OCI-LY1 (cell line): Measurements from ENCODE around the gene DAZAP2.

Source experiments
- H2AFZ ChIP-seq: fragments of 200-600 bp; sonication (generic), shearing (Covaris generic); 2 replicates; pipeline ENCODE4 v1.6.0; 2014; ENCODE audit warnings: antibody characterized with exemption, mild to moderate bottlenecking, low read length
- H3F3A ChIP-seq: fragments of 200-600 bp; sonication (generic), shearing (Covaris generic); 2 replicates; pipeline ENCODE4 v1.6.0; 2014; ENCODE audit warnings: mild to moderate bottlenecking, antibody characterized with exemption, low read length, moderate library complexity; ENCODE audit not compliant: insufficient read depth
- H3K27ac ChIP-seq: fragments of 200-600 bp; sonication (generic); 2 replicates; pipeline ENCODE4 v1.5.1; 2014; ENCODE audit warnings: low read length, mixed run types, mild to moderate bottlenecking, low read depth; ENCODE audit not compliant: poor library complexity, severe bottlenecking
- H3K27me3 ChIP-seq: fragments of 200-600 bp; sonication (generic); 2 replicates; pipeline ENCODE4 v1.6.0; 2014; ENCODE audit warnings: antibody characterized with exemption, mild to moderate bottlenecking, low read length, moderate library complexity; ENCODE audit not compliant: insufficient read depth
- H3K36me3 ChIP-seq: fragments of 200-600 bp; sonication (generic); 2 replicates; pipeline ENCODE4 v1.6.1; 2014; ENCODE audit warnings: mild to moderate bottlenecking, antibody characterized with exemption, low read length, moderate library complexity, mixed read lengths; ENCODE audit not compliant: insufficient read depth
- H3K4me1 ChIP-seq: fragments of 200-600 bp; sonication (generic); 2 replicates; pipeline ENCODE4 v1.5.1; 2014; ENCODE audit warnings: mild to moderate bottlenecking, low read length, moderate library complexity; ENCODE audit not compliant: insufficient read depth, severe bottlenecking
- H3K4me2 ChIP-seq: fragments of 200-600 bp; sonication (generic), shearing (Covaris generic); 2 replicates; pipeline ENCODE4 v1.6.1; 2014; ENCODE audit warnings: low read length
- H3K4me3 ChIP-seq: fragments of 200-600 bp; sonication (generic); 2 replicates; pipeline ENCODE4 v1.5.1; 2014; ENCODE audit warnings: low read length, low read depth, mild to moderate bottlenecking, mixed read lengths; ENCODE audit not compliant: poor library complexity, severe bottlenecking
- H3K79me2 ChIP-seq: fragments of 200-600 bp; shearing (Covaris generic); 2 replicates; pipeline ENCODE4 v1.6.1; 2016; ENCODE audit warnings: mixed run types, low read length, mixed read lengths; ENCODE audit not compliant: insufficient read depth
- H3K9ac ChIP-seq: fragments of 200-600 bp; sonication (generic), shearing (Covaris generic); 2 replicates; pipeline ENCODE4 v1.6.1; 2014; ENCODE audit warnings: mild to moderate bottlenecking, low read length, mixed read lengths
- H3K9me2 ChIP-seq: fragments of 200-600 bp; sonication (generic), shearing (Covaris generic); 2 replicates; pipeline ENCODE4 v1.6.1; 2014; ENCODE audit warnings: low read depth, mild to moderate bottlenecking, low read length, mixed read lengths
- H3K9me3 ChIP-seq: fragments of 200-600 bp; shearing (Covaris generic); 2 replicates; pipeline ENCODE4 v1.6.1; 2014; ENCODE audit warnings: low read length, mixed read lengths
- H4K20me1 ChIP-seq: fragments of 200-600 bp; sonication (generic), shearing (Covaris generic); 2 replicates; pipeline ENCODE4 v1.6.0; 2016; ENCODE audit warnings: mild to moderate bottlenecking, low read length; ENCODE audit not compliant: insufficient read depth
- EZH2 ChIP-seq: fragments of 200-600 bp; sonication (generic), shearing (Covaris generic); IDR thresholded peaks from 2 replicates; pipeline ENCODE4 v1.8.0; 2017; ENCODE audit warnings: borderline replicate concordance, mixed run types, mild to moderate bottlenecking, antibody characterized with exemption, low read length, moderate library complexity, mixed read lengths
- TF ChIP-seq, protein P1 (sequence below): fragments of 200-600 bp; sonication (generic), shearing (Covaris generic); IDR thresholded peaks from 2 replicates; pipeline ENCODE4 v1.5.1; 2017; ENCODE audit warnings: mild to moderate bottlenecking, antibody characterized with exemption, low read length, moderate library complexity, mixed read lengths

The DAZAP2 gene

DNA sequence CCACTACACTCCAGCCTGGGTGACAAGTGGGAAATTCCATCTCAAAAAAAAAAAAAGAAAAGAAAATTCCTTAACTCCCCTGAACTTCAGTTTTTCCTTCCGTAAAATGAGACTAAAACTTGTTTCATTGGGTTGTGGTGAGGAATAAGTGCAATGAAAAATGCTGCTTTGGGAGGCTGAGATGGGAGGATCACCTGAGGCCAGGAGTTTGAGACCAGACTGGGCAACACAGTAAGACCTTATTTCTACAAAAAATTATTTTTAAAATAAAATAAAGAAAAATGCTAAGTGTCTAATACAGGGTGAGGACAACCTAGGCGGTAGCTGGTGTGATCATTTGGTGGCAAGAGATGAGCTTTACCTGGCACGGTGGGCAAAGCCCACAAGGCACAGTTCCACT lies 24.7 kb downstream of the DAZAP2 start:
- H3K4me3 ChIP-seq, result no peak overlapping the region
- no peak overlapping the region for H3K27ac ChIP-seq
- H4K20me1 ChIP-seq, result no peaks in the 10 kb centered on the region
- H3K9ac ChIP-seq, result no peak overlapping the region
- H3K4me2 ChIP-seq, result no peak overlapping the region
- TF ChIP-seq, protein P1, sequence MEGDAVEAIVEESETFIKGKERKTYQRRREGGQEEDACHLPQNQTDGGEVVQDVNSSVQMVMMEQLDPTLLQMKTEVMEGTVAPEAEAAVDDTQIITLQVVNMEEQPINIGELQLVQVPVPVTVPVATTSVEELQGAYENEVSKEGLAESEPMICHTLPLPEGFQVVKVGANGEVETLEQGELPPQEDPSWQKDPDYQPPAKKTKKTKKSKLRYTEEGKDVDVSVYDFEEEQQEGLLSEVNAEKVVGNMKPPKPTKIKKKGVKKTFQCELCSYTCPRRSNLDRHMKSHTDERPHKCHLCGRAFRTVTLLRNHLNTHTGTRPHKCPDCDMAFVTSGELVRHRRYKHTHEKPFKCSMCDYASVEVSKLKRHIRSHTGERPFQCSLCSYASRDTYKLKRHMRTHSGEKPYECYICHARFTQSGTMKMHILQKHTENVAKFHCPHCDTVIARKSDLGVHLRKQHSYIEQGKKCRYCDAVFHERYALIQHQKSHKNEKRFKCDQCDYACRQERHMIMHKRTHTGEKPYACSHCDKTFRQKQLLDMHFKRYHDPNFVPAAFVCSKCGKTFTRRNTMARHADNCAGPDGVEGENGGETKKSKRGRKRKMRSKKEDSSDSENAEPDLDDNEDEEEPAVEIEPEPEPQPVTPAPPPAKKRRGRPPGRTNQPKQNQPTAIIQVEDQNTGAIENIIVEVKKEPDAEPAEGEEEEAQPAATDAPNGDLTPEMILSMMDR, result no peak
- H3K79me2 ChIP-seq, result no peaks in the 10 kb centered on the region
- H3K9me2 ChIP-seq, result no peaks in the 10 kb centered on the region
- no peaks in the 10 kb centered on the region for H3F3A ChIP-seq
- H2AFZ ChIP-seq, result no peak overlapping the region
- no peaks in the 10 kb centered on the region for H3K36me3 ChIP-seq
- no peaks in the 10 kb centered on the region for H3K4me1 ChIP-seq
- H3K27me3 ChIP-seq, result no peaks in the 10 kb centered on the region
- H3K9me3 ChIP-seq, result no peaks in the 10 kb centered on the region

DNA sequence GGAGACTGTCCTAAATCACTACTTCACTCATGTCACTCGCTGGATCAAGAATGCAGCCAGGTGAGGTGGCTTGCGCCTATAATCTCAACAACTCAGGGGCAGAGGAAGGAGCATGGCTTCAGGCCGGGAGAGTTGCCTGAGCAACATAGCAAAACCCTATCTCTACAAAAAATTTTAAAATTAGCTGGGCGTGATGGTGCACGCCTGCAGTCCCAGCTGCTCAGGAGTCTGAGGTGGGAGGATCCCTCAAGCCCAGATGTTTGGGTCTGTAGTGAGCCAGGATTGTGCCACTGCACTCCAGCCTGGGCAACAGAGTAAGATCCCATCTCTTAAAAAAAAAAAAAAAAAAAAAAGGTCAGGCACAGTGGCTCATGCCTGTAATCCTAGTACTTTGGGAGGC lies 25.7 kb downstream of the DAZAP2 start:
- Histone ChIP-seq H3F3A (no peaks in the 10 kb centered on the region), H3K27ac (no peak overlapping the region), H3K36me3 (no peaks in the 10 kb centered on the region), H3K27me3 (no peaks in the 10 kb centered on the region), H3K9ac (no peak overlapping the region), H3K4me3 (no peak overlapping the region), H4K20me1 (no peaks in the 10 kb centered on the region), H3K79me2 (no peaks in the 10 kb centered on the region), H3K4me1 (no peaks in the 10 kb centered on the region), H3K9me2 (no peaks in the 10 kb centered on the region), H3K9me3 (no peaks in the 10 kb centered on the region), H3K4me2 (no peak overlapping the region), H2AFZ (no peak overlapping the region)
- TF ChIP-seq EZH2, result no peak
- TF ChIP-seq, protein P1, result no peak

DNA sequence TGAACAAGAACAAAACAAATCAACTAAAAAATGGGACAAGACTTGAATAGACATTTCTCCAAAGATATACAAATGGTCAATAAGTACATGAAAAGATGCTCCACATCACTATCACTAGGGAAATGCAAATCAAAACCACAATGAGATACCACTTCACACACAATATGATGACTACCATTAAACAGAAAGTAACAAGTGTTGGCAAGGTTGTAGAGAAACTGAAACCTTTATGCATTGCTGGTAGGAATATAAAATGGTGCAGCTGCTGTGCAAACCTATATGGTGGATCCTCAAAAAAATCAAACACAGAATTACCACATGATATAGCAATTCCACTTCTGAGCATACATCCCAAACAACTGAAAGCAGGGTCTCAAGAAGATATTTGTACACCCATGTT lies 26.4 kb downstream of the DAZAP2 start:
- Histone ChIP-seq H3K9ac (no peak overlapping the region), H2AFZ (no peak overlapping the region), H4K20me1 (no peaks in the 10 kb centered on the region), H3K9me3 (no peaks in the 10 kb centered on the region), H3K4me1 (peaks cover 4% of the 10 kb centered on the region), H3K79me2 (no peaks in the 10 kb centered on the region), H3K9me2 (no peaks in the 10 kb centered on the region), H3K27ac (no peak overlapping the region), H3K36me3 (no peaks in the 10 kb centered on the region), H3K4me2 (no peak overlapping the region), H3K4me3 (no peak overlapping the region), H3F3A (no peaks in the 10 kb centered on the region), H3K27me3 (no peaks in the 10 kb centered on the region)
- TF ChIP-seq EZH2, result no peak
- TF ChIP-seq, protein P1, result no peak
